ENCODE results near the gene PPARG.
"Not testable (repeated sequence)": the region's sequence is repeated elsewhere in the genome, so short reads cannot be mapped to it uniquely, and the experiment has no call there.

PPARG gene

GRCh38 chr3:12445523-12446240 lies 156.8 kb downstream of the PPARG start:
- DNase-seq: no peak

GRCh38 chr3:12446298-12446697 lies 157.4 kb downstream of the PPARG start:
- DNase-seq: no peak

GRCh38 chr3:12447075-12447474 lies 158.2 kb downstream of the PPARG start:
- no peak for DNase-seq

GRCh38 chr3:12448404-12449202 lies 159.7 kb downstream of the PPARG start:
- not testable (repeated sequence) for DNase-seq

GRCh38 chr3:12449889-12450682 lies 161.2 kb downstream of the PPARG start:
- no peak for DNase-seq

GRCh38 chr3:12451481-12451880 lies 162.6 kb downstream of the PPARG start:
- DNase-seq: peak; percentile 20 to 41

- no peak for DNase-seq
These were observed 163.1 kb downstream of the PPARG start for GRCh38 chr3:12451960-12452359.

GRCh38 chr3:12452361-12453330 lies 163.8 kb downstream of the PPARG start:
- DNase-seq: peak; percentile 37 to 53

- peak in 1 of 2 donors; percentile 25 for DNase-seq
These were observed 165.4 kb downstream of the PPARG start for GRCh38 chr3:12454076-12454815.

- no peak for DNase-seq
These were observed 165.9 kb downstream of the PPARG start for GRCh38 chr3:12454816-12455121.

- no peak for DNase-seq
These were observed 166.9 kb downstream of the PPARG start for GRCh38 chr3:12455740-12456139.

GRCh38 chr3:12456441-12456840 lies 167.6 kb downstream of the PPARG start:
- DNase-seq: no peak

- not testable (repeated sequence) for DNase-seq
These were observed 168.5 kb downstream of the PPARG start for GRCh38 chr3:12457380-12457779.

- DNase-seq: peak; percentile 99
These were observed 170.0 kb downstream of the PPARG start for GRCh38 chr3:12458901-12459300.

GRCh38 chr3:12460127-12460526 lies 171.3 kb downstream of the PPARG start:
- DNase-seq: no peak

- DNase-seq: no peak
These were observed 172.3 kb downstream of the PPARG start for GRCh38 chr3:12461097-12461649.

GRCh38 chr3:12462159-12462947 lies 173.5 kb downstream of the PPARG start:
- peak; percentile 75 to 93 for DNase-seq

GRCh38 chr3:12463686-12464085 lies 174.8 kb downstream of the PPARG start:
- DNase-seq: no peak

GRCh38 chr3:12464181-12464580 lies 175.3 kb downstream of the PPARG start:
- DNase-seq: no peak

- DNase-seq: no peak
These were observed 176.4 kb downstream of the PPARG start for GRCh38 chr3:12465151-12465835.
